Upper lobe of right lung (tissue), 1 donor: Measurements from ENCODE around the gene SLC16A10. TPM values are rescaled to one million over a fixed set of nuclear protein-coding genes. Genes with fewer than 3 reads are reported as not detected.

Source experiments
- ATAC-seq: fragments of 200-7000 bp; cut with Tn5 transposase; one replicate; pipeline ENCODE4 v1.9.1; 2020; ENCODE audit warnings: mild to moderate bottlenecking, moderate library complexity
- DNase-seq: peaks from one replicate; pipeline ENCODE4 v3.0.0-alpha.2; 2020
- H3K27ac ChIP-seq: fragments of 200-600 bp; one replicate; pipeline ENCODE4 v1.8.0; 2022
- H3K27me3 ChIP-seq: fragments of 200-600 bp; one replicate; pipeline ENCODE4 v1.8.0; 2022; ENCODE audit warnings: mild to moderate bottlenecking
- H3K36me3 ChIP-seq: fragments of 200-600 bp; one replicate; pipeline ENCODE4 v1.8.0; 2022
- H3K4me1 ChIP-seq: fragments of 200-600 bp; one replicate; pipeline ENCODE4 v1.8.0; 2022
- H3K4me3 ChIP-seq: fragments of 200-600 bp; one replicate; pipeline ENCODE4 v1.8.0; 2022; ENCODE audit warnings: mild to moderate bottlenecking
- H3K9me3 ChIP-seq: fragments of 200-600 bp; one replicate; pipeline ENCODE4 v1.8.0; 2022
- CTCF ChIP-seq: fragments of 200-600 bp; IDR thresholded peaks from one replicate; pipeline ENCODE4 v1.8.0; 2022; ENCODE audit warnings: antibody characterized with exemption
- intact Hi-C: fragments of 100-400 bp; cut with DNase I; formaldehyde crosslinking; loops from one replicate; pipeline ENCODE4 v1.11.0; 2022
- total RNA-seq: library from RNA; stranded (reverse); fragmentation: NEBNext Ultra II Directional; extraction: Animal tissue kit (Norgen Biotek cat#: 25700); gene quantifications from one replicate; pipeline ENCODE4 v1.2.1, GENCODE V29; 2021
- donor health status: DM: no; HTN: yes; CAD: no; lungs with severe emphysema.

Gene SLC16A10
- total RNA-seq, 1 donor from 2014 or later, result 12.3 TPM

- Histone ChIP-seq H3K27me3 (no peaks in the 10 kb centered on the region), H3K27ac (no peak overlapping the region), H3K4me1 (peaks cover 8% of the 10 kb centered on the region), H3K9me3 (no peaks in the 10 kb centered on the region), H3K4me3 (no peak overlapping the region), H3K36me3 (no peaks in the 10 kb centered on the region)
- no peak for TF ChIP-seq CTCF
- peak; percentile 93 for ATAC-seq
- peak; percentile 90 for DNase-seq
- intact Hi-C loops, result no loop called here
These were observed 18.3 kb downstream of the SLC16A10 start for GRCh38 chr6:111105578-111105977.

- H3K4me1 ChIP-seq, result peaks cover 8% of the 10 kb centered on the region
- DNase-seq (no peak), ATAC-seq (no peak)
- no peaks in the 10 kb centered on the region for H3K9me3 ChIP-seq
- H3K27me3 ChIP-seq, result no peaks in the 10 kb centered on the region
- no peaks in the 10 kb centered on the region for H3K36me3 ChIP-seq
- H3K4me3 ChIP-seq, result no peak overlapping the region
- no peak for TF ChIP-seq CTCF
- intact Hi-C loops, result no loop called here
- no peak overlapping the region for H3K27ac ChIP-seq
These were observed 20.3 kb downstream of the SLC16A10 start for GRCh38 chr6:111107589-111107988.

- H3K36me3 ChIP-seq, result no peaks in the 10 kb centered on the region
- H3K4me3 ChIP-seq, result no peak overlapping the region
- no peaks in the 10 kb centered on the region for H3K9me3 ChIP-seq
- H3K4me1 ChIP-seq, result peaks cover 25% of the 10 kb centered on the region
- H3K27ac ChIP-seq, result no peak overlapping the region
- intact Hi-C loops, result no loop called here
- DNase-seq (no peak), ATAC-seq (peak; percentile 48)
- no peak for TF ChIP-seq CTCF
- H3K27me3 ChIP-seq, result no peaks in the 10 kb centered on the region
These were observed 22.7 kb downstream of the SLC16A10 start for GRCh38 chr6:111110036-111110435.

GRCh38 chr6:111113336-111114086, 26.2 kb downstream of the SLC16A10 start:
- Histone ChIP-seq H3K27ac (peak overlapping the region; percentile 61), H3K4me3 (no peak overlapping the region), H3K36me3 (no peaks in the 10 kb centered on the region), H3K27me3 (no peaks in the 10 kb centered on the region), H3K9me3 (no peaks in the 10 kb centered on the region), H3K4me1 (peaks cover 18% of the 10 kb centered on the region)
- peak; percentile 79 for ATAC-seq
- no peak for TF ChIP-seq CTCF
- no peak for DNase-seq
- intact Hi-C loops, result no loop called here

- DNase-seq (no peak), ATAC-seq (peak; percentile 54)
- Histone ChIP-seq H3K27me3 (no peaks in the 10 kb centered on the region), H3K27ac (peak overlapping the region; percentile 61), H3K36me3 (no peaks in the 10 kb centered on the region), H3K4me1 (peaks cover 18% of the 10 kb centered on the region), H3K9me3 (no peaks in the 10 kb centered on the region), H3K4me3 (no peak overlapping the region)
- intact Hi-C loops, result no loop called here
- TF ChIP-seq CTCF, result no peak
These were observed 26.8 kb downstream of the SLC16A10 start for GRCh38 chr6:111114087-111114443.
